ENCODE measurements around the gene ZNF470.

Gene ZNF470

GRCh38 chr19:56567274-56568120 is at the start of gene ZNF470:
TSS of gene ZNF470 (plus strand) at chr19:56567468. CDS start at chr19:56570312, 2,844 bp downstream.
- peak; percentile 90 for DNase-seq

DNA sequence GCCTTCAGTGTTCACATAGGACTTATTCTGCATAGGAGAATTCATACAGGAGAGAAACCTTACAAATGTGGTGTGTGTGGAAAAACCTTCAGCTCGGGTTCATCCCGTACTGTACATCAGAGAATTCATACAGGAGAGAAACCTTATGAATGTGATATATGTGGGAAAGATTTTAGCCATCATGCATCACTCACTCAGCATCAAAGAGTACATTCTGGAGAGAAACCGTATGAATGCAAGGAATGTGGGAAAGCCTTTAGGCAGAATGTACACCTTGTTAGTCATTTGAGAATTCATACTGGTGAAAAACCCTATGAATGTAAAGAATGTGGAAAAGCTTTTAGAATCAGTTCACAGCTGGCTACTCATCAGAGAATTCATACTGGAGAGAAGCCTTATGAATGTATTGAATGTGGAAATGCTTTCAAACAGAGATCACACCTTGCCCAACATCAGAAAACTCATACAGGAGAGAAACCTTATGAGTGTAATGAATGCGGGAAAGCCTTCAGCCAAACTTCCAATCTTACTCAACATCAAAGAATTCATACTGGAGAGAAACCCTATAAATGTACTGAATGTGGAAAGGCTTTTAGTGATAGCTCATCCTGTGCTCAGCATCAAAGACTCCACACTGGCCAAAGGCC is 41.9 kb upstream of the ZNF470 start:
- DNase-seq = no peak

DNA sequence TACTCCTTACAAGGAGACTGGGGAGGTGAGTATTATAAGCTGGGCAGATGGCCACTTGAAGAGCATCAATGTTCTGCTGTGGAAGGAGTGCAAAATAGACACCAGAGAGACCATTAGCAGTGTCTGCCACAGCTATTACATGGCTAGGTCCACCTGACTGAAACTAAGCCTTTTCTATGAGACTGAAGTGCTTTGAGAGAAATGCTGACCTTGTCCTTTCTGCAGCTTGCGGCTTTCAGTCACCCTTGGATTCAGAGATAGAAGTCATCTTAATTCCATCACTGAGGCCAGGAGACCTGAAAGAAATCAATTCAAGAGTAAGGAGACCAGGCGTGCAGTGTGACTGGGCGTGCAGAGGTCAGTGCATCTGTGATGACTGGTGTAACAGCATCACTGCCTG is 29.8 kb upstream of the ZNF470 start:
- DNase-seq = no peak

- peak; percentile 81 for DNase-seq
Observed at GRCh38 chr19:56538254-56538760, 29.0 kb upstream of the ZNF470 start.

DNA sequence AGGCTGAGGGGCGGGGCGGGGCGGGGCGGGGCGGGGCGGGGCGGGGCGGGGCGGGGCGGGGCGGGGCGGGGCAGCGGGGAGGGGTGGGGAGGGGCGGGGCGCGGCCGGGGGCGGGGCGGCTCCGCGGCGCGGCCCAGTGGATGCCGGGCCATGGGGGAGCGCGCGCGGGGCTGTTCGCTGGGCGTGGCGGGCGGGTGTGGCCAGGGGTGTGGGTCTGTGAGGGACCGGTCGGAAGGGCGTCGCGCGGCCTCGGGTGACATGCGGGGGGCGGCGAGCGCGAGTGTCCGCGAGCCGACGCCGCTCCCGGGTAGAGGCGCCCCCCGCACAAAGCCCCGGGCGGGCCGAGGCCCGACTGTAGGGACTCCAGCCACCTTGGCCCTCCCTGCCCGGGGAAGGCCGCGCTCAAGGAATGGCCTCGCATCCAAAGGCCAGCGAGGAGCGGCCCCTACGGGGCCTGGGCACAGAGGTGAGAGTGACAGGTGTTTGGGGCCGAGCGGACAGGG is 28.5 kb upstream of the ZNF470 start, which contains the start of gene ZFP28:
Gene ZFP28 (plus strand): TSS at position 188 of the 503 bp plus-strand sequence. CDS start 71 bp downstream, at position 259.
- no peak for DNase-seq

DNA sequence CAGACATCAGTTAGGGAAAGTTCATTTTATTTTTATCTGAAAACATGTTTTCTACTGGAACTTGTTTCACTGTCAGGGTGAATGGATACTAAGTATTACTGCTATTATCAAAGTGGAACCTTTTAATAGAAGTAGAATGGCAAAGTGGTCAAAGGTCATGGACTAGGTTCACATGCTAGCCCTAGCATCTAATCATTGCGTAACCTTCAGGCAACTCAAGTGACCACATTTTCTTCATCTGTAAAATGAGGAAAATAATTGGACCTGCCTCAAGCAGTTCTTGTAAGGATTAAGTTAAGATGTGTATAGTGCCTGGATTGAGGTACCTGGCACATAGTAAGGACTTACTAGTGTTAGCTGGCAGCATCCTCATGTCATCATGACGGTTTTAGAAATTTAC is 23.5 kb upstream of the ZNF470 start:
- no peak for DNase-seq

- no peak for DNase-seq
Observed at GRCh38 chr19:56547535-56547934, 19.7 kb upstream of the ZNF470 start.

DNA sequence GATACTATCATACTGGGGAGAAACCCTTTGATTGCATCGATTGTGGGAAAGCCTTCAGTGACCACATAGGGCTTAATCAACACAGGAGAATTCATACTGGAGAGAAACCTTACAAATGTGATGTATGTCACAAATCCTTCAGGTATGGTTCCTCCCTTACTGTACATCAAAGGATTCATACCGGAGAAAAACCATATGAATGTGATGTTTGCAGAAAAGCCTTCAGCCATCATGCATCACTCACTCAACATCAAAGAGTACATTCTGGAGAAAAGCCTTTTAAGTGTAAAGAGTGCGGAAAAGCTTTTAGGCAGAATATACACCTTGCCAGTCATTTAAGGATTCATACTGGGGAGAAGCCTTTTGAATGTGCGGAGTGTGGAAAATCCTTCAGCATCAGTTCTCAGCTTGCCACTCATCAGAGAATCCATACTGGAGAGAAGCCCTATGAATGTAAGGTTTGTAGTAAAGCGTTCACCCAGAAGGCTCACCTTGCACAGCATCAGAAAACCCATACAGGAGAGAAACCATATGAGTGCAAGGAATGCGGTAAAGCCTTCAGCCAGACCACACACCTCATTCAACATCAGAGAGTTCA is 12.9 kb upstream of the ZNF470 start:
- DNase-seq = no peak

DNA sequence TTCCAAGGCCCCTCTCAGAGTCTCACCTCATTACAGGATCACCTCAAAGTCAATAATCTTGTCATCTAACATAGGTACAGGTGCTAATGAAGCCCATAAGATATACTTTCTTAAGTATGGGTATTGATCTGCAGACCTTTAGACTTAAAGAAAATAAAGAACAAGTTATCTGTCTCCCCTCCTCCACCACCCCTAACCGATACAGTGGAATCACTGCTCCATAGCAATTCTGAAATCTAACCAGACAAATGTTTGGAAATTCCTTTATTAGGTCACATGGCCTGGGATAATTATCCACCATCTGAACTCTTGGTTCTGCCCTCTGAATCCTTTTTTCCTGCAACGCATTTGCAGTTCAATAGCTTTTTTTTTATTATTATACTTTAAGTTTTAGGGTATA is 4.5 kb upstream of the ZNF470 start:
- DNase-seq = no peak

DNA sequence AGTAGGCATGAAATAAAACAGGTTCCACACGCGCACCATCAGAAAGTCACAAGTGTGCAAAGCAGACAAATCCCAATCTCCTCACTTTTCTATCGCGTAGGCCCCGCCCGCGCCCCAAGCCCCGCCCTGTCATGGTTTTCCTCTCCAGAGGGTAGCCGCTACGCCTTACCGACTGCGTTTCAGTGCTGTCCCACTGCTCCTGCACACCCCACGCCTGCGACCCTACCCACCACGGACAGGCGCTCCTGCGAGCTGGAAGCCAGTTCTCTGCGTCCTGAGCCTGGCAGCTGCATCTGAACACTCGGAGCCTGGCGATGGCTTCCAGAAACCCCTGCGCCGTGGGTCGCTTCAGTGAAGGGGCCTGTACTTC is 379 bp upstream of the ZNF470 start:
- DNase-seq = peak; percentile 24

- no peak for DNase-seq
Observed at GRCh38 chr19:56572589-56572988, 5.3 kb downstream of the ZNF470 start.

GRCh38 chr19:56573914-56574313 is 6.6 kb downstream of the ZNF470 start:
- DNase-seq = no peak

DNA sequence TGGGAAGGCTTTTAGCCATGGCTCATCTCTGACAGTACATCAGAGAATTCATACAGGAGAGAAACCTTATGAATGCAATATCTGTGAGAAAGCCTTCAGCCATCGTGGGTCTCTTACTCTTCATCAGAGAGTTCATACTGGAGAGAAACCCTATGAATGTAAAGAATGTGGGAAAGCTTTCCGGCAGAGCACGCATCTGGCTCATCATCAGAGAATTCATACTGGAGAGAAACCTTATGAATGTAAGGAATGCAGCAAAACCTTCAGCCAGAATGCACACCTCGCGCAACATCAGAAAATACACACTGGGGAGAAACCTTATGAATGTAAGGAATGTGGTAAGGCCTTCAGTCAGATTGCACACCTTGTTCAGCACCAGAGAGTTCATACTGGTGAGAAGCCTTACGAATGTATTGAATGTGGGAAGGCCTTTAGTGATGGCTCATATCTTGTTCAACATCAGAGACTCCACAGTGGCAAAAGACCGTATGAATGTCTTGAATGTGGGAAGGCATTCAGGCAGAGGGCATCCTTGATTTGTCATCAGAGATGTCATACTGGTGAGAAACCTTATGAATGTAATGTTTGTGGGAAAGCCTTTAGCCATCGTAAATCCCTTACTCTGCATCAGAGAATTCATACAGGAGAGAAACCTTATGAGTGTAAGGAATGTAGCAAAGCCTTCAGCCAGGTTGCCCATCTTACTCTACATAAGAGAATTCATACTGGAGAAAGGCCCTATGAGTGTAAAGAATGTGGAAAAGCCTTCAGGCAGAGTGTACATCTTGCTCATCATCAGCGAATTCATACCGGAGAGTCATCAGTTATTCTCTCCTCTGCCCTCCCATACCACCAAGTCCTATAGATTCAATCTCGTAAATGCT is 10.7 kb downstream of the ZNF470 start:
- DNase-seq = no peak

GRCh38 chr19:56594446-56594782 is 27.1 kb downstream of the ZNF470 start:
- DNase-seq = no peak

GRCh38 chr19:56594783-56595547 is 27.7 kb downstream of the ZNF470 start, which contains the start of gene ZNF71:
TSS of gene ZNF71 (plus strand) at chr19:56595302. CDS start at chr19:56601559, 6,257 bp downstream.
- peak; percentile 87 for DNase-seq

DNA sequence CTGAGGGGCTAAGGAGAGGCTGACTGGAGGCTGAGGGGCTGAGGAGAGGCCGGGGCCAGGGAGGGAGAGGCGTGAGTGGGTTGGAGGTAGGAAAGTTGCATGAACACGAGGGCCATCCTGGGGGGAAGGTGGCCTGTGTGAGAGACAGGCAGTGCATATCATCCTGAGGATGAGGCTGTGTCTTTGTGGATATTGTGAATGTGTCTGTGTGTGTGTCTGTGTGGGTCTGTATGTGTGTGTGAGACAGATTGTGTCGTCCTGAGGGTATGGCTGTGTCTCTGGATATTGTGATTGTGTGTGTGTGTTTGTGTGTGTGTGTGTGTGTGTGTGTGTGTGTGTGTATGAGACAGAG is 28.3 kb downstream of the ZNF470 start:
- DNase-seq = no peak

GRCh38 chr19:56596676-56597075 is 29.4 kb downstream of the ZNF470 start:
- DNase-seq = no peak

DNA sequence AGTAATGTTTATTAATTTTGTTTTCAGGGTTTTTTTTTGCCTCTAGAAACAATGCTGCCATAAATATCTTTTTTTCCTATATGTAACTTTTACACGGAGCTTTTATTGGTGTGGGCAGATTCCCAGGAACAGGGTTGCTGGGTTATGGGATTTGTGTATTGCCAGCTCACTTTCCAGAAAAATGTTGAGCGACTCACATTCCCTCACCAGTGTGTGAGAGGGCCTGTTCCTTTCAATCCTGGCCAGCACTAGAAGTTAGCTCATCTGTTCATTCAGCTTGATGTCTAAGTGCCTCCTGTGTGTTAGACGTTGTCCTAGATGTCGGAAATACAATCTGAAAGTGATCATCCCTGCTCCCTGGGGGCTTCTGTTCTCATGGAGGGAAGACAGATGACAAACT is 30.4 kb downstream of the ZNF470 start:
- DNase-seq = no peak

DNA sequence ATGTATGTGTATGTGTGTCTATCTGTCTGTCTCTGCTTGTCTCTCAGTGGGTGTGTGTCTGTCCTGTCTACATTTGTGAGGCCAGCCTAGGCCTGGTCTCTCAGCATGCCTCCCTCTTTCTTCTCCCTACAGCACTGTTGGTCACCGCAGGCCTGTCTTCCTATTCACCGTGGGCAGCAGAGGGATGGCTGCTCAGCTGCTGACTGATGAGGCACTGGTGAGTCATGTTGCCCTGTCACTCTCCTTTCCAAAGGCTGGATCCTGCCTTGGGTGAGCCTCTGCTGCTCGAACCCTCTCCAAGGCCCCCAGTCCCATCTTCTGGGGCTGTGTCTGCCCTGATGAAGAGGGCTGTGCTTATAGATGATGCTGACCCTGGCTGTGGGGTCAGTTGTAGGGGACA is 34.1 kb downstream of the ZNF470 start:
- DNase-seq = no peak

DNA sequence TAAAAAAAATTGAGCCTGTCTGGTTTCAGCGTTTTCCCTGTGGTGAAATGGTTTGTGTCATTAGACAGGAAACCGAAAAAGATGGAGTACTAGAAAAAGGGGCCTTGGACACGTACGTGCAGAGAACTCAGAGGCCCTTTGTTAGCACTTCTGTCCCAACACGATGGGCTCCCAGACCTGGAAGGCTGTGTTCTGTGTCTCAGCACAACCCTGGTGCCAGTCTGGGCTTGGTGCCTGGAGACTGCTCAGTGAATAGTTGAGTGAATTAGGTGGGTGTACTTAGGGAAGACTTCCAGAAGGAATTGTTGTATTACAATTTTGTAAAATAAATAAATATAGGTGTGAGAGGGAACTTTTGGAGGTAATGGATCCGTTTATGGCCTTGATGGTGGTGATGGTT is 36.6 kb downstream of the ZNF470 start:
- no peak for DNase-seq

- no peak for DNase-seq
Observed at GRCh38 chr19:56608274-56608964, 41.2 kb downstream of the ZNF470 start.
